ENCODE measurements around the gene CREBZF. TPM values are rescaled to one million over a fixed set of nuclear protein-coding genes. Genes with fewer than 3 reads are reported as not detected.
"Not testable (repeated sequence)": the region's sequence is repeated elsewhere in the genome, so short reads cannot be mapped to it uniquely, and the experiment has no call there.

Gene CREBZF
- total and polyA plus RNA-seq, 3 donors from 2014 or later: 34.7 to 89.7 (median 85.8) TPM

DNA sequence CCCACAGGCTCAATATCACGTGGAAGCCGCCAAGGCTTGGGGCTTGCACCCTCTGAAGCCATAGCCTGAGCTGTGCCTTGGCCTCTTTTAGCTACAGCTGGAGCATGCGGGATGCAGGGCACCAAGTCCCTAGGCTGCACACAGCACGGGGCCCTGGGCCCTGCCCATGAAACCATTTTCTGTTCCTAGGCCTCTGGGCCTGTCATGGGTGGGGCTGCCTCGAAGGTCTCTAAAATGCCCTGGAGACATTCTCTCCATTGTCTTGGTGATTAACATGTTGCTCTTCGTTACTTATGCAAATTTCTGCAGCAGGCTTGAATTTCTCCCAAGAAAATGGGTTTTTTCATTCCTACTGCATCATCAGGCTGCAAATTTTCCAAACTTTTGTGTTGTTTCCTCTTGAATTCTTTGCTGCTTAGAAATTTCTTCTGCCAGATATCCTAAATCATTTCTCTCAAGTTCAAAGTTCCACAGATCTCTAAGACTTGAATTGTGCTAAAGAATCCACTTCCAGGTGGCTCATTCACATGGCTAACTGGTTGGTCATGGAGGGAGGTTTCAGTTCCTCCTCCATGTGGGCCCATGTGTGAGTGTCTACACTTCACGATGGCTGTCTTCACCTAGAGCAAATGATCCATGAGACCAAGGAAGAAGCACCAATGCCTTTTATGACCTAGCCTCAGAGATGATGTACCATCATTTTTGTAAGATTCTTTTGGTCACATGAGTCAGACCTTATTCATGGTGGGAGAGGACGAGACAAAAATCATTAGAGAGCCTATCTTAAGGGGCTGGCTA is 7.4 kb upstream of the CREBZF start:
- no peak overlapping the region for H3K4me3 ChIP-seq
- TF ChIP-seq POLR2A (IDR thresholded peaks at IDR 0.05) (no peak), CTCF (IDR thresholded peaks at IDR 0.05) (no peak)
- no peaks in the 10 kb centered on the region for H3K27me3 ChIP-seq
- no peak for DNase-seq
- intact Hi-C loops (cut with DNase I; ENCODE audit: low total_unique reads): no loop called here
- 90 to 94% methylated on average over 6 to 8 of the region's 8 CpGs for WGBS, 2 donors
- no peaks in the 10 kb centered on the region for H3K9me3 ChIP-seq
- H3K4me1 ChIP-seq: no peaks in the 10 kb centered on the region
- no peak overlapping the region for H3K27ac ChIP-seq
- no peaks in the 10 kb centered on the region for H3K36me3 ChIP-seq (ENCODE audit: low read depth, missing control alignments)

- H3K36me3 ChIP-seq (ENCODE audit: low read depth, missing control alignments); H3K4me1 ChIP-seq; H3K27me3 ChIP-seq; H3K27ac ChIP-seq; DNase-seq; intact Hi-C loops (cut with DNase I; ENCODE audit: low total_unique reads); H3K4me3 ChIP-seq; H3K9me3 ChIP-seq: not testable (repeated sequence)
Measured at GRCh38 chr11:85670949-85671663, 6.2 kb upstream of the CREBZF start.

- no peaks in the 10 kb centered on the region for H3K4me1 ChIP-seq
- no peaks in the 10 kb centered on the region for H3K9me3 ChIP-seq
- no peak for TF ChIP-seq CTCF (IDR thresholded peaks at IDR 0.05)
- TF ChIP-seq POLR2A (IDR thresholded peaks at IDR 0.05): no peak
- WGBS, 2 donors: 84 to 91% methylated on average over 1 of the region's 1 CpG
- no peaks in the 10 kb centered on the region for H3K27me3 ChIP-seq
- no peak overlapping the region for H3K4me3 ChIP-seq
- no peak overlapping the region for H3K27ac ChIP-seq
- H3K36me3 ChIP-seq (ENCODE audit: low read depth, missing control alignments): no peaks in the 10 kb centered on the region
- no peak for DNase-seq
- intact Hi-C loops (cut with DNase I; ENCODE audit: low total_unique reads): no loop called here
Measured at GRCh38 chr11:85668157-85668556, 3.2 kb upstream of the CREBZF start.

DNA sequence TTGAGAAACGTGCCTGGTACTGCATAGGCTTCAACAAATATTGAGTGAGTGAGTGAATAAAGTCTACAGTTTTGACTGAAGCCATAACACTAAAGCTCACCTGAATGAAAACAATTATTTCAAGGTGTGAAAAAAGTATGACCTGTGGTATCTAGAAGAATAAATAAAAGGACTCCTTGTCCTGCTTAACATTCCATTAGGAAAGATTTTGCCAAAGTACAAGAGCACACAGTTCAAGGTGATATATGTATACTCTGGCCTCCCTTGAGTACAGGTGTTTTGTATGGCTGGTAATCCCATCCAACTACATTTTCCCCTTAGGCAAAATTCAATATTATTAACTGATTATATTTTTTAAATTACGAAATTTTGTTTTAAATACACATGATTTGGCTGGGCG is 1.8 kb upstream of the CREBZF start:
- no peak overlapping the region for H3K4me3 ChIP-seq
- WGBS, 2 donors: 89 to 90% methylated on average over 3 of the region's 3 CpGs
- TF ChIP-seq POLR2A (IDR thresholded peaks at IDR 0.05) (no peak), CTCF (IDR thresholded peaks at IDR 0.05) (no peak)
- no peak overlapping the region for H3K27ac ChIP-seq
- DNase-seq: no peak
- H3K4me1 ChIP-seq: peaks cover 12% of the 10 kb centered on the region
- intact Hi-C loops (cut with DNase I; ENCODE audit: low total_unique reads): no loop called here
- no peaks in the 10 kb centered on the region for H3K36me3 ChIP-seq (ENCODE audit: low read depth, missing control alignments)
- H3K9me3 ChIP-seq: no peaks in the 10 kb centered on the region
- no peaks in the 10 kb centered on the region for H3K27me3 ChIP-seq

GRCh38 chr11:85665733-85666132 is 804 bp upstream of the CREBZF start:
- H3K27me3 ChIP-seq: no peaks in the 10 kb centered on the region
- WGBS, 2 donors: 37 to 50% methylated on average over 5 of the region's 5 CpGs
- intact Hi-C loops (cut with DNase I; ENCODE audit: low total_unique reads): no loop called here
- no peaks in the 10 kb centered on the region for H3K9me3 ChIP-seq
- no peaks in the 10 kb centered on the region for H3K36me3 ChIP-seq (ENCODE audit: low read depth, missing control alignments)
- TF ChIP-seq CTCF (IDR thresholded peaks at IDR 0.05): no peak
- TF ChIP-seq POLR2A (IDR thresholded peaks at IDR 0.05): no peak
- H3K4me3 ChIP-seq: peak overlapping the region in 1 of 2 donors; percentile 97
- no peak overlapping the region for H3K27ac ChIP-seq
- DNase-seq: no peak
- peaks cover 19% of the 10 kb centered on the region for H3K4me1 ChIP-seq
